ENCODE results near the gene TNIP1.

Gene TNIP1

DNA sequence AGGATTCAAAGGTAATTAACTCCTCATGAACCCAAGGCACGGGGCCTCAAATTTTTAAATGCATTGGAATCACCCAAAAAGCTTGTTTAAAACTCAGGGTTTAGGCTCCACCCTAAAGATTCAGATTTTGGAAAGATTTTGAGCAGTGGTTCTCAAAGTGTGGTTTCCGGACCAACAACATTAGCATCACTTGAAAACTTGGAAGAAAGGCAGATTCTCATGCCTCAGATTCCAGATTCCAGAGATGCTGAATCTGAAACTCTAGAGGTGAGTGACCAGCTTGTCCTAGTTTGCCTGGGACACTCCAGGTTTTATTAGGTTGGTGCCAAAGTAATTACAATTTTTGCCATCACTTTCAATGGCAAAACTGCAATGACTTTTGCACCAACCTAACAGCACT, 24.7 kb upstream of the TNIP1 start:
- TF ChIP-seq, protein P1, sequence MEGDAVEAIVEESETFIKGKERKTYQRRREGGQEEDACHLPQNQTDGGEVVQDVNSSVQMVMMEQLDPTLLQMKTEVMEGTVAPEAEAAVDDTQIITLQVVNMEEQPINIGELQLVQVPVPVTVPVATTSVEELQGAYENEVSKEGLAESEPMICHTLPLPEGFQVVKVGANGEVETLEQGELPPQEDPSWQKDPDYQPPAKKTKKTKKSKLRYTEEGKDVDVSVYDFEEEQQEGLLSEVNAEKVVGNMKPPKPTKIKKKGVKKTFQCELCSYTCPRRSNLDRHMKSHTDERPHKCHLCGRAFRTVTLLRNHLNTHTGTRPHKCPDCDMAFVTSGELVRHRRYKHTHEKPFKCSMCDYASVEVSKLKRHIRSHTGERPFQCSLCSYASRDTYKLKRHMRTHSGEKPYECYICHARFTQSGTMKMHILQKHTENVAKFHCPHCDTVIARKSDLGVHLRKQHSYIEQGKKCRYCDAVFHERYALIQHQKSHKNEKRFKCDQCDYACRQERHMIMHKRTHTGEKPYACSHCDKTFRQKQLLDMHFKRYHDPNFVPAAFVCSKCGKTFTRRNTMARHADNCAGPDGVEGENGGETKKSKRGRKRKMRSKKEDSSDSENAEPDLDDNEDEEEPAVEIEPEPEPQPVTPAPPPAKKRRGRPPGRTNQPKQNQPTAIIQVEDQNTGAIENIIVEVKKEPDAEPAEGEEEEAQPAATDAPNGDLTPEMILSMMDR (IDR thresholded peaks at IDR 0.05; ENCODE audit: insufficient read depth, low read length, poor library complexity, severe bottlenecking): no peak
- H3K27me3 ChIP-seq (replicated peaks; ENCODE audit: control insufficient read depth, insufficient read depth, low read length): no peaks in the 10 kb centered on the region
- DNase-seq (ENCODE audit: extremely low read depth, insufficient read length): no peak
- no peak overlapping the region for H3K4me3 ChIP-seq (replicated peaks; ENCODE audit: low read depth, low read length)
- H3K36me3 ChIP-seq (ENCODE audit: control insufficient read depth, insufficient read depth, low read length): peaks cover 59% of the 10 kb centered on the region

DNA sequence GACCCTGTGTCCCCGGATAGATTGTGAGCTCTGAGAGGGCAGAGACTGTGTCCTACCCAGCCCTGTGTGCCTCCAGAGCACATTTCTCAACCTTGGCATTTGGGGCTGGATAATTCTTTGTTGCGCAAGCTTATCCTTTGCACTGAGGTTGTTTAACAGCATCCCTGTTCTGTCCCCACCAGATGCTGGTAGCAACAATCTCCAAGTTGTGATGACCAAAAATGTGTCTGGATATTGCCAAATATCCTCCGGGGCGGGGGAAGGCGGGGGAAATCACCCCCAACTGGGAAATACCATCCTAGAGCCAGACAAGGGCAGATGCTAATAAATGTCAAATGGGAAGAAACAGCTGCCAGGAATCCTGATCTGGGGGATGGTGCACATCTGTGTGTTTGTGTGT, 24.0 kb upstream of the TNIP1 start:
- Histone ChIP-seq H3K36me3 (ENCODE audit: control insufficient read depth, insufficient read depth, low read length) (peaks cover 60% of the 10 kb centered on the region), H3K4me3 (replicated peaks; ENCODE audit: low read depth, low read length) (no peak overlapping the region), H3K27me3 (replicated peaks; ENCODE audit: control insufficient read depth, insufficient read depth, low read length) (no peaks in the 10 kb centered on the region)
- TF ChIP-seq, protein P1 (IDR thresholded peaks at IDR 0.05; ENCODE audit: insufficient read depth, low read length, poor library complexity, severe bottlenecking): no peak
- DNase-seq (ENCODE audit: extremely low read depth, insufficient read length): no peak

DNA sequence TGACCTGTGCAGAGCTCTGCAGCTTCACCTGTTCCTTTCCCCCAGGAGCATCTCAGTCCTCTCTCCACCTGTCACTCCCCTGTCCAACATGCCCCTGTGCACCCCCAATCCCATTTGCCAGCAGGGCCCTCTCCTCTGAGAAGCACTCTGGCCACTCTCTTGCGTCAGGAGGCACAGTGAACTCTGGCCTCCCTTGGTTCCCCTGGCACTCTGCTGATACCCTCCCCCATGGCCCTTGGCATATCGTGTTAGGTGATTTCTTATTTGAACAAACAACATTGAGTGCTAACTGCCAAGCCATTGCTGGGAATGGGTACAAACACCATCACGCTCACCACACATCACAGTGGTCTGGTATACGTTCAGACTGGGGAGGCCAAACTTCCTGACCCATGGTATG, 20.9 kb upstream of the TNIP1 start:
- no peak for DNase-seq (ENCODE audit: extremely low read depth, insufficient read length)
- TF ChIP-seq, protein P1 (IDR thresholded peaks at IDR 0.05; ENCODE audit: insufficient read depth, low read length, poor library complexity, severe bottlenecking): no peak

DNA sequence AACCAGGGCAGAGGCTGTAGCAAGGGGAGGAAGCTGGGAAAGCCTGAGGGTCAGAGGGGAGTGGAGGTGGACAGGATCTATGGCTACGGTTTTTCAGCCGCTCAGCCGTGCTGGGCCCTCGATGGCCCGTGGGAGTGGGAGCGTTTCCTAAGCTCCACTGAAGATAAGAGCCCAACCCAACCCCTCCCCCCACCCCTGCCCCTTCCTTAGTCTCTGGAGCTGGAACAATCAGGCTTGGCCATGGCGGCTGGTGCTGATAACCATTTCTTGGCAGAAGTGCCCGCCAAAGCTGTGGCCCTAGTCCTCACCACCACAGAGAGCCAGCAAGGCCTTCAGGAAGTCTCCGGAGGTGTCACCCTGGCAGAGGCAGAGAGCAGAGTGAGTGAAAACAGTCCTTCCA, 20.3 kb upstream of the TNIP1 start:
- H3K36me3 ChIP-seq (ENCODE audit: control insufficient read depth, insufficient read depth, low read length): peaks cover 32% of the 10 kb centered on the region
- no peaks in the 10 kb centered on the region for H3K27me3 ChIP-seq (replicated peaks; ENCODE audit: control insufficient read depth, insufficient read depth, low read length)
- no peak overlapping the region for H3K4me3 ChIP-seq (replicated peaks; ENCODE audit: low read depth, low read length)
- TF ChIP-seq, protein P1 (IDR thresholded peaks at IDR 0.05; ENCODE audit: insufficient read depth, low read length, poor library complexity, severe bottlenecking): no peak
- DNase-seq (ENCODE audit: extremely low read depth, insufficient read length): no peak

More for the DNA sequence above, 20.9 kb upstream of the TNIP1 start:
- H3K27me3 ChIP-seq (replicated peaks; ENCODE audit: control insufficient read depth, insufficient read depth, low read length): no peaks in the 10 kb centered on the region
- peaks cover 33% of the 10 kb centered on the region for H3K36me3 ChIP-seq (ENCODE audit: control insufficient read depth, insufficient read depth, low read length)
- no peak overlapping the region for H3K4me3 ChIP-seq (replicated peaks; ENCODE audit: low read depth, low read length)

DNA sequence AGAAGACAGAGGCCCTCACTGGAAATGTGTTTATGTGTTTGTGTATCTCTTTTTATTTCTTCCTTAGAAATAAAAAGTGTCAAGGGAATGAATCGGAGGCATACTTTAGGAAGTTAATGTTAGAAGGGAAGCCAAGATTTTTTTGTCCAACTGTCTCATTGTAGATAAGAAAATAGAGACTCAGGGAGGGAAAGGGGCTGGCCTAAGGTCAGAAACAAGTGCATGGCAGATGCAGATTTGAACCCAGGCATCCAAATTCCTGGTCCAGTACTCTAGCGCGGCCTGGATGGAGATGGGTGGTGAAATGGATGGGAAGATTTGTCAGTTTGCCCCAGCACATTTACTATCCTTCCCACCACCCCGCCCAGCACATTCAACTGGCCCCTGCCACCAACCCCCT, 19.8 kb upstream of the TNIP1 start:
- Histone ChIP-seq H3K36me3 (ENCODE audit: control insufficient read depth, insufficient read depth, low read length) (peaks cover 31% of the 10 kb centered on the region), H3K4me3 (replicated peaks; ENCODE audit: low read depth, low read length) (no peak overlapping the region), H3K27me3 (replicated peaks; ENCODE audit: control insufficient read depth, insufficient read depth, low read length) (no peaks in the 10 kb centered on the region)
- DNase-seq (ENCODE audit: extremely low read depth, insufficient read length): no peak
- TF ChIP-seq, protein P1 (IDR thresholded peaks at IDR 0.05; ENCODE audit: insufficient read depth, low read length, poor library complexity, severe bottlenecking): no peak

DNA sequence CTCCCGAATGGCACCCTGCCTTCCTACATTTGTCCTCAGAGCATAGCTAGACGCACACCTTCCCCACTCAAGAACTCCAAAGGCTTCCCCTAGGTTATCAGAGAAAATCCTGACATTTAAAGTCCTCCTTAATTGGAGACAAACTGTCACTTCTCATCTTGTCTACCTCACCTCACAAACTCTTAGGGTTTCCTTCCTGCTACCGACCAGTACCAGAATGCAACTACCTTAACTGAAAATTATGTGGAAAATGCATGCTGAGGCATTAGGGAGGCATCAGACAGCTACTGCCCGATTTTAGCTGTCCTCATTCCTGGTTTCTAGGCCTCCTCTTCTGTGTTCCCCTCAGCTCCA, 17.9 kb upstream of the TNIP1 start:
- DNase-seq (ENCODE audit: extremely low read depth, insufficient read length): no peak
- H3K36me3 ChIP-seq (ENCODE audit: control insufficient read depth, insufficient read depth, low read length): peaks cover 16% of the 10 kb centered on the region
- TF ChIP-seq, protein P1 (IDR thresholded peaks at IDR 0.05; ENCODE audit: insufficient read depth, low read length, poor library complexity, severe bottlenecking): no peak
- no peak overlapping the region for H3K4me3 ChIP-seq (replicated peaks; ENCODE audit: low read depth, low read length)
- no peaks in the 10 kb centered on the region for H3K27me3 ChIP-seq (replicated peaks; ENCODE audit: control insufficient read depth, insufficient read depth, low read length)
